Mucosa of rectum (tissue), 2 donors: Measurements from ENCODE around the gene STRBP.

ENCODE experiments used
- H3K27ac ChIP-seq, 2 donors: one replicate each; pipeline ENCODE4 v1.7.0; 2013; ENCODE audit warnings: inconsistent platforms in 2 of 2, low read depth in 2 of 2, low read length in 2 of 2
- H3K27me3 ChIP-seq, 2 donors: one replicate each; pipeline ENCODE4 v1.7.0; 2013; ENCODE audit warnings: low read length in 2 of 2; ENCODE audit not compliant: control insufficient read depth in 2 of 2, insufficient read depth in 2 of 2
- H3K36me3 ChIP-seq, 2 donors: one replicate each; pipeline ENCODE4 v1.7.0; 2013; ENCODE audit warnings: low read length in 2 of 2; ENCODE audit not compliant: control insufficient read depth in 2 of 2, insufficient read depth in 2 of 2
- H3K4me1 ChIP-seq, 2 donors: one replicate each; pipeline ENCODE4 v1.7.0; 2013; ENCODE audit warnings: low read length in 2 of 2, mild to moderate bottlenecking in 1 of 2; ENCODE audit not compliant: control insufficient read depth in 2 of 2, insufficient read depth in 2 of 2
- H3K4me3 ChIP-seq, 2 donors: one replicate each; pipeline ENCODE4 v1.7.0; 2013; ENCODE audit warnings: low read length in 2 of 2
- H3K9ac ChIP-seq, 2 donors: one replicate each; pipeline ENCODE4 v1.7.0; 2013; ENCODE audit warnings: low read length in 2 of 2, low read depth in 1 of 2, mild to moderate bottlenecking in 1 of 2
- H3K9me3 ChIP-seq, 2 donors: one replicate each; pipeline ENCODE4 v1.7.0; 2013; ENCODE audit warnings: low read length in 2 of 2; ENCODE audit not compliant: control insufficient read depth in 2 of 2
- donor health status: healthy.
- donor health status: Normal muscosa, but diverticular disease.

STRBP gene

DNA sequence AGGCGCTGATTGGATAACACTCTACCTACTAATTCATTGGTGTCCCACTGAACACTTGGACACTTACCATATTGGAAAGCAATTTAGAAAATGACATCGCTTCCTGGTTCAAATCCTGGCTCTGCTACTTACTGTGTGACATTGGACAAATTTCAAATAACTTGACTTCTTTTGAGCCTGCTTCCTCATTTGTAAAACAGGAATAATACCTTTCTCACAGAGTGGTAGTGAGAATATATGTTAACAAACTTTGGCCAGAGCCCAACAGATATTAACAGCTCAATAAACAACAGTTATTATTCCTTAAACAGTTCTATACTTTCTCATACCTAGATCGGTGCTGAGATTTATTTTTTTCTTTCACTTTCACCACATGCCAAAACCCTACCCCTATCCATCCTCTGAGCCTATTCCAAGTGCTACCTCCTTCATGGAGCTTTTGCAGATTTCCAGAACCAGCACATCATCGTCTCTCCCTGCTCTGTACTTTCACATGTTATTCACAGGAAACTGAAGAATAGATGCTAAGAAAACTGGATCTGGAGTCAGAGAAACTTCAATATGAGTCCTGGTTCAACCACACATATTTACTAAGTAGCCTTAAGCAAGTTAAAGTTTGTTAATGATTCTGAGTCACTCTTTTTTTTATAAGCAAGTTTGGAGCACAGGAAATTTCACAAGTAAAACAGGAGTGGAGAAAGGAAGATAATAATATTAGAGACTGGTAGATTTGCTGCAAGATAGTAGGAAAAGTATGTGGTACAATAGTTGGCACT, 92.3 kb downstream of the STRBP start:
- H3K9ac ChIP-seq, result no peak overlapping the region
- no peak overlapping the region for H3K4me3 ChIP-seq
- no peak overlapping the region for H3K27ac ChIP-seq
- peaks cover 0 to 6% of the 10 kb centered on the region in 2 donors for H3K36me3 ChIP-seq
- H3K27me3 ChIP-seq, result no peaks in the 10 kb centered on the region
- H3K4me1 ChIP-seq, result no peaks in the 10 kb centered on the region
- no peaks in the 10 kb centered on the region for H3K9me3 ChIP-seq

DNA sequence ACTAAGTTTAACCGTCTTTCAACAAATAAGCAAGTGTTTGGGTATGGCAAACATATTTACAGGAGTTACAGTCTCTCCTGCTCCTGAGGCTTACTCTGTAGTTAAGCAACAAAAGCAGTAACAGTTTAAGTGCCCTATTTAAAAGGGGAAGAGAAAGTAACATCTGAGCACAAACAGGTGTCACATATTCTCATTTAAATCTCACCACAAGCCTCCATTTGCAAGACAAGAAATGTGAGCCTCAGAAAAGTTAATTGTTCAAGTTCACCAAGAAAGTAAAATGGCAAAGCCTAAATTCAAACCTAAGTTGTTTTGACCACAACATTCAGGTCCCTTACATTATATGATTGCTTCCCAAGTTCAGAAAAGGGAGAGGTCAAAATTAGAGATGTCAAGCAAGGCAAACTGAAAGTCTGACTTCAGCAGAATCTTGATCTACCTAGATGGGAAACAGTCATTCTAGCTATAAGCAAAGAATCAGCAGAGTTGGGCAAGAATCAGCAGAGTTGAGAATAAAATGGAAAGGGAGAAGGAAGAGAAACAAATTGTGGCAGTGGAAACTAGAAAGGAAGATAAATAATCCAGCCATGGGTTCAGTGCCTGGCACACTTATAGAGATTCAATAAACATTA, 93.4 kb downstream of the STRBP start:
- Histone ChIP-seq H3K36me3 (peaks cover 0 to 6% of the 10 kb centered on the region in 2 donors), H3K4me1 (no peaks in the 10 kb centered on the region), H3K27ac (no peak overlapping the region), H3K4me3 (no peak overlapping the region), H3K27me3 (no peaks in the 10 kb centered on the region), H3K9me3 (no peaks in the 10 kb centered on the region), H3K9ac (no peak overlapping the region)

DNA sequence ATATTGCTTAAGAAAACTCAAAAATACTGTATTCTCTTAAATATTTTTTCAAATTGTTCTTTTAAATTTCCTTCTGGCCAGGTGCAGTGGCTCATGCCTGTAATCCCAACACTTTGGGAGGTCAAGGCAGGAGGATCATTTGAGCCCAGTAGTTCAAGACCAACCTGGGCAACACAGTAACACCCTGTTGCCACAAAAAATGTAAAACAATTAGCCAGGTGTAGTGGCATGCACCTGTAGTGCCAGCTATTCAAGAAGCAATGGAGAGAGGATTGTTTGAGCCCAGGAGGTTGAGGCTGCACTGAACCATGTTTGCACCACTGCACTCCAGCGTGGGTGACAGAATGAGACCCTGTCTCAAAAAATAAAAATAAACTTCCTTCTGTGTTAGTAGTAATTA, 94.3 kb downstream of the STRBP start:
- H3K27ac ChIP-seq, result no peak overlapping the region
- H3K27me3 ChIP-seq, result no peaks in the 10 kb centered on the region
- no peak overlapping the region for H3K9ac ChIP-seq
- H3K36me3 ChIP-seq, result peaks cover 0 to 6% of the 10 kb centered on the region in 2 donors
- H3K9me3 ChIP-seq, result no peaks in the 10 kb centered on the region
- no peaks in the 10 kb centered on the region for H3K4me1 ChIP-seq
- no peak overlapping the region for H3K4me3 ChIP-seq

DNA sequence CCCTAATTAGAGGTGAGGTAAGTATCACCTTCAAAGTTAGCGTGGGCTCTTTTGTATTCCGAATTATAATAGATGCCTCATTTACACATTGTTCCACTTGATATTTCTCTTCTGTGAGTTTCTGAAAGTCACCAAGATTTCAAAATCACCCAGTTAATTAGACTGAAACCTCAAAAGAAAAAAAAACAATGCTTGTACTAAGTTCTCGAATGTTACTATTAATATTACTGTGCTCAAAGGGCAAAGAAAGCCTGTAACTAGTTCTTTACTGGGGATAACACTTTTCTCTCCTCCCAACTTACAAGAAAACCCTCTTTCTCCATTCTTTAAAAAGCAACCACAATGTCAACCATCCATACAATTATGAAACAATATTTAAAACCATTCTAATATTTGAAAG, 98.5 kb downstream of the STRBP start:
- Histone ChIP-seq H3K4me3 (no peak overlapping the region), H3K27me3 (no peaks in the 10 kb centered on the region), H3K9me3 (no peaks in the 10 kb centered on the region), H3K9ac (no peak overlapping the region), H3K36me3 (no peaks in the 10 kb centered on the region), H3K4me1 (no peaks in the 10 kb centered on the region), H3K27ac (no peak overlapping the region)

DNA sequence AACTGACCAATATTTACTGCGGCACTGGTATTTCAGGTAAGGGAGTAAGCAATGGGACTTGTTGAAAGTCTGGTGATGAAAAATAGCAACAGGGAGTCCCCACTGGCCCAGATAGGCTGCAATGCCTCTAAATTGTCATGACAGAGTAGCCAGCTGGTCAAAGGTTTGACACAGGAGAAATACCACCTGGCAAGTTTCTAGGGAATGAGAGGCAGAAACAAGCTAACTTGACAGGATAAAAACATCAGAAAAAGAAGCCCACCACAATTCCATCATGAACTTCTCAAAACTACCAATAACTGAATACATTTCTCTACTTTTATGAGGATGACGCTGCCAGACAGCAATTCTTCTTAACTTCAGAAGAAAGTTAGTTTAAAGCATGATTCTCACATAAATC, 99.8 kb downstream of the STRBP start:
- H3K27ac ChIP-seq, result no peak overlapping the region
- no peaks in the 10 kb centered on the region for H3K4me1 ChIP-seq
- H3K4me3 ChIP-seq, result no peak overlapping the region
- H3K27me3 ChIP-seq, result no peaks in the 10 kb centered on the region
- no peak overlapping the region for H3K9ac ChIP-seq
- no peaks in the 10 kb centered on the region for H3K9me3 ChIP-seq
- H3K36me3 ChIP-seq, result no peaks in the 10 kb centered on the region

DNA sequence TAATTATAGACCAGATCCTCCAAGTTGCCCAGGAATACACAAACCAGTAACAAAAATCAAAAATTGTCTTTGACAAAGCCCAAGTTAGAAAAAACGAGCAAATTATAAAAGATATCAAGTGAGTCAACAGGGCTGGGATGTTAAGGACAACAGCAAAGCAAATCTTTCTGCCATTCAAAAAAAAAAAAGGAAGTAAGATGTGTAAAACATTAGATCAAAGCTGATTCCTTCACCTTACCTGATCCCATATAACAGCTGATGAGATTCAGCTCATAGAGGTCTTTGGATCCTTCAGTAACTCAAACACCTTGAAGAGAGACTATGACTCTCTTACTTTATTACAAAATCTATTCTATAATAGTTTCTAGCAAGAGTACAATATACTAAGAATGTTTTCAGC, 100.9 kb downstream of the STRBP start:
- no peaks in the 10 kb centered on the region for H3K27me3 ChIP-seq
- H3K4me1 ChIP-seq, result no peaks in the 10 kb centered on the region
- H3K9me3 ChIP-seq, result no peaks in the 10 kb centered on the region
- no peak overlapping the region for H3K27ac ChIP-seq
- no peak overlapping the region for H3K9ac ChIP-seq
- H3K4me3 ChIP-seq, result no peak overlapping the region
- H3K36me3 ChIP-seq, result no peaks in the 10 kb centered on the region

DNA sequence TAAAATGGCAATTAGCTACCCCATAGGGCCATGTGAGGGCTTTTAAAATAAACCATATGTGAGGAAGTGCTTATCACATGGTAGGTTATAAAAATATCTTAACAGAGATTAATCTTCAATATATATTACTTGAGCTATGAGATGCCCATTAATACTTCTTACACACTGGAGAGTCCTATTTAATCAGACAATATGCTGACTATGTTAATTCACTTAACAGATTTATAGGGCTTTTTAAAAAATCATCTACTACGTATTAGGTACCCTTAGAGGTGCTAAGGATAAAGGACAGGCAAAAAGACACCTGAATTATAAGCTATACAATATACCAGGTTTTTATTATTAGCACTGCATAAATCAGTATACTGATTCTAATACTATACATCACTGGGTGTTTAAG, 102.6 kb downstream of the STRBP start:
- H3K36me3 ChIP-seq, result no peaks in the 10 kb centered on the region
- no peak overlapping the region for H3K9ac ChIP-seq
- no peak overlapping the region for H3K4me3 ChIP-seq
- no peaks in the 10 kb centered on the region for H3K9me3 ChIP-seq
- H3K4me1 ChIP-seq, result no peaks in the 10 kb centered on the region
- H3K27me3 ChIP-seq, result no peaks in the 10 kb centered on the region
- no peak overlapping the region for H3K27ac ChIP-seq

DNA sequence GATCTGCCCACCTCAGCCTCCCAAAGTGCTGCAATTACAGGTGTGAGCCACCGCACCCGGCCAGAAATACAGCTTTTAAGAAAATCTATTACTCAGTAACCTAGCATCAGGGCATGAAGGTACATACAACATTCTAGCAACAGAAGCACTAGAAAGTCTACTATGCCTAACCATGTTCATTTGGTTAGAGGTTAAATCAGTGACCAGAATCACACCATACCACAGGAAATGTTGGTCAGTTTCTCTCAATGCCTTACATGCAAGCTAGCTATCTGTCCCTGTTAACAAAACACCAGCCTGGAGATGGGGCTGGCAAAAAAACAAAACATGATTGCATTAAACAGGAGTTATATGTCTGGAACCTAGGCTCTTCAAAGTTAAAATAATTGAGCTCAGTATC, 104.1 kb downstream of the STRBP start:
- Histone ChIP-seq H3K9ac (no peak overlapping the region), H3K27ac (no peak overlapping the region)

DNA sequence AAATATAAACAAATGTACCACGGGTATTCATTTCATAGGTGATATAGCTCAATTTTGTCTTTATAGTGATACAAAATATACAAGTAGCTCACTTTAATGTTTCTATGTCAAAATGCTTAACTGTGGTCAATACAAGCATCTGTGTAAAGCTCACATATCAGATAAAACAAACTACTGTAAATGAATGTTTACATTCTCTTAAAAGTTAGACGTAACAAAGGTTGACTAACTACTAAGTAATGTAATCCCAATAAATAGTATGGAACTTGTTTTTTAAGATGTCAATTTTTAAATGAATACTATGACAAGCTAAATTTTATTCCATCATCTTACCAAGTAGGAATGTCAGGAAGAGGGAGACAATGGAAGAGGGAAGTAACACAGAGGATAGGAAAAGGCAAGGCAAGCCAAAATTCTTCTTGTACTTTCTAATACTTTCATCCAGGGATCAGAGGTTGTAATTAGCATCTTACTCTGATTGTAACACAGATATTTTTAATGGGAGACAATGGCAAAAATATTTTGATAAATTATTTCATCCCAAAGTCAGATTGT, 105.5 kb downstream of the STRBP start:
- Histone ChIP-seq H3K9me3 (no peaks in the 10 kb centered on the region), H3K27me3 (no peaks in the 10 kb centered on the region), H3K27ac (no peak overlapping the region), H3K36me3 (peaks cover 3% of the 10 kb centered on the region in 2 donors), H3K4me3 (no peak overlapping the region), H3K4me1 (no peaks in the 10 kb centered on the region), H3K9ac (no peak overlapping the region)

More for the DNA sequence above, 104.1 kb downstream of the STRBP start:
- Histone ChIP-seq H3K36me3 (peaks cover 0 to 2% of the 10 kb centered on the region in 2 donors), H3K4me1 (no peaks in the 10 kb centered on the region), H3K27me3 (no peaks in the 10 kb centered on the region), H3K9me3 (no peaks in the 10 kb centered on the region), H3K4me3 (no peak overlapping the region)

DNA sequence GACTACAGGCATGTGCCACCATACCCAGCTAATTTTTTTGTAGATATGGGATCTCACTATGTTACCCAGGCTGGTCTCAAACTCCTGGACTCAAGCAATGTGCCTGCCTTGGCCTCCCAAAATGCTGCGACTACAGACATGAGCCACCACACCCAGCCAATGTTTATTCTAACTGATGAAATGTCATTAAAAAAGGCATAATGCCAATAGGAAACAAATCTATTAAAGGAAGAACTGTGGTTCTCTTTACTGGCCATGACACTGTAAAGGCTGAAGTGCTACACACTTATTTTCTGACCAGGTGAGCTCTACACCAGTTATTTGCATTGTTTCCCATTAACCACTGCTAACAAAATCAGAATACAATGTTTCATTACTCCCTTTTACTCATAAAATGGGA, 106.0 kb downstream of the STRBP start:
- peaks cover 7 to 8% of the 10 kb centered on the region in 2 donors for H3K36me3 ChIP-seq
- no peak overlapping the region for H3K4me3 ChIP-seq
- H3K27ac ChIP-seq, result no peak overlapping the region
- H3K4me1 ChIP-seq, result no peaks in the 10 kb centered on the region
- no peak overlapping the region for H3K9ac ChIP-seq
- H3K27me3 ChIP-seq, result no peaks in the 10 kb centered on the region
- H3K9me3 ChIP-seq, result no peaks in the 10 kb centered on the region
